Kasumi-1 (cell line): ENCODE results near the gene GPR156.

ENCODE experiments used
- DNase-seq, 2 experiments: peaks; one replicate each; lab custom pipeline; 2025; lab: John Stamatoyannopoulos, UW

The GPR156 gene

DNA sequence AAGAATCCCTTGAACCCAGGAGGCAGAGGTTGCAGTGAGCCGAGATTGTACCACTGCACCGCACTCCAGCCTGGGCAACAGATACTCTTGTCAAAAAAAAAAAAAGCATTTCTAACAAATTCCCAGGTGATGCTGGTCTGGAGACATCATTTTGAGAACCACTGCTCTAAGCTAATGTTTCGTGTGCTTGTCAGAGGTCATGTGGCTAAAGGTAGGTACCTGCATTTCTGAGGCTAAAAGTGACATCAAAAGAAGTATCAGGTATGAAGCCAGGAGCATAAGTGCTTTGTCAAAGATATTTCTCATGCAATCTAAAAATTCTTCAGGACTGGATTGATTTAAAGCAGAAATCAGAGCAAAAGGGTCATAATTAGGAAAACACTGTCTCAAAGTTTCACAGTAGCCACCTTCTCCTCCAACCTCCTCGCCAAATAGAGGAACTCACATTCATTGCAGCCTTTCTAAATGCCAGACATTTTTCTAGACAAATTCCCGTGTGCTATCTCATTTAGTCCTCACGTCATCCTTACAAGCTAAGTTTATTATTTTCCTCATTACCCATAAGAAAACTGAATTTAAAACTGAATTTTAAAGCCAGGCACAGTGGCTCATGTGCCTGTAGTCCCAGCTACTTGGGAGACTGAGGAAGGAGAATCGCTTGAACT is 165.0 kb downstream of the GPR156 start:
- no peak for DNase-seq
